ENCODE results near the gene LYZL1.

GRCh38 chr10:29254123-29255046 lies 34.5 kb upstream of the LYZL1 start:
- TF ChIP-seq RFX5 (IDR thresholded peaks at IDR 0.05; ENCODE audit: low read length) (0 out of 2 replicates have a peak, but pooled peaks have one; percentile 26), NFIC (IDR thresholded peaks at IDR 0.05; ENCODE audit: borderline replicate concordance) (peak; percentile 42; the same call in 1 of the 2 replicates), REST (IDR thresholded peaks at IDR 0.05; ENCODE audit: low read depth, low read length) (no peak; the same call in 1 of the 2 replicates), CTCF (IDR thresholded peaks at IDR 0.05) (no peak), SIN3A (IDR thresholded peaks at IDR 0.05; ENCODE audit: borderline replicate concordance, low read depth, low read length) (no peak), JUND (IDR thresholded peaks at IDR 0.05) (peak; percentile 65), MXI1 (IDR thresholded peaks at IDR 0.05; ENCODE audit: low read depth, low read length) (peak; percentile 58), RAD21 (IDR thresholded peaks at IDR 0.05; ENCODE audit: low read length) (peak; percentile 48), POLR2AphosphoS5 (IDR thresholded peaks at IDR 0.05; ENCODE audit: low read depth, low read length) (peak; percentile 70; the same call in 1 of the 2 replicates), USF2 (IDR thresholded peaks at IDR 0.05; ENCODE audit: borderline replicate concordance, low read depth, low read length) (no peak), MEF2A (IDR thresholded peaks at IDR 0.05; ENCODE audit: borderline replicate concordance, low read depth) (no peak), RCOR1 (IDR thresholded peaks at IDR 0.05; ENCODE audit: low read length) (peak; percentile 93)

All from SK-N-SH (cell line).